IPS DF 6.9 (cell line): Measurements from ENCODE around the gene DDO.

Experiments
- DNase-seq: peaks from one replicate; pipeline ENCODE4 v3.0.0-alpha.2; 2013; ENCODE audit warnings: low read depth, low spot score
- H3K27ac ChIP-seq: one replicate; pipeline ENCODE4 v1.5.1; 2013; ENCODE audit warnings: low read length, control low read depth
- H3K27me3 ChIP-seq: 2 replicates; pipeline ENCODE4 v1.6.1; 2013; ENCODE audit warnings: mild to moderate bottlenecking, low read length; ENCODE audit not compliant: control insufficient read depth, insufficient read depth
- H3K36me3 ChIP-seq: 2 replicates; pipeline ENCODE4 v1.6.1; 2013; ENCODE audit warnings: low read length; ENCODE audit not compliant: control insufficient read depth, insufficient read depth
- H3K4me1 ChIP-seq: 2 replicates; pipeline ENCODE4 v1.6.1; 2013; ENCODE audit warnings: low read length; ENCODE audit not compliant: control insufficient read depth, insufficient read depth
- H3K4me3 ChIP-seq: 2 replicates; pipeline ENCODE4 v1.5.1; 2013; ENCODE audit warnings: mild to moderate bottlenecking, low read length
- H3K9me3 ChIP-seq: 2 replicates; pipeline ENCODE4 v1.6.1; 2013; ENCODE audit warnings: low read length, inconsistent platforms; ENCODE audit not compliant: control insufficient read depth, insufficient read depth
- WGBS: extraction: QIAGEN DNeasy Blood & Tissue Kit; methylation state at CpG from one replicate; pipeline ENCODE4 v1.1.7; 2013; ENCODE audit warnings: mixed read lengths, missing lambda C conversion rate; ENCODE audit not compliant: insufficient read length, insufficient coverage; 5-methylcytosine and 5-hydroxymethylcytosine counted together

Gene DDO

GRCh38 chr6:110378552-110378951, 36.8 kb downstream of the DDO start:
- no peaks in the 10 kb centered on the region for H3K4me1 ChIP-seq
- WGBS, result no CpG with 5 or more reads among the region's 9 CpGs
- no peak overlapping the region for H3K27ac ChIP-seq

GRCh38 chr6:110369066-110369465, 46.3 kb downstream of the DDO start:
- 0 out of 2 replicates have a peak, but pooled peaks cover 1% of the 10 kb centered on the region for H3K4me1 ChIP-seq
- no peaks in the 10 kb centered on the region for H3K36me3 ChIP-seq
- H3K27me3 ChIP-seq, result no peaks in the 10 kb centered on the region
- no CpG with 5 or more reads among the region's 4 CpGs for WGBS
- DNase-seq, result no peak
- H3K27ac ChIP-seq, result no peak overlapping the region
- H3K4me3 ChIP-seq, result no peak overlapping the region
- H3K9me3 ChIP-seq, result no peaks in the 10 kb centered on the region

More at GRCh38 chr6:110378552-110378951, 36.8 kb downstream of the DDO start:
- no peak for DNase-seq
- no peaks in the 10 kb centered on the region for H3K9me3 ChIP-seq
- no peaks in the 10 kb centered on the region for H3K36me3 ChIP-seq
- H3K4me3 ChIP-seq, result no peak overlapping the region
- H3K27me3 ChIP-seq, result no peaks in the 10 kb centered on the region

GRCh38 chr6:110368284-110368683, 47.1 kb downstream of the DDO start:
- WGBS, result 100% methylated on average over 1 of the region's 2 CpGs
- no peak overlapping the region for H3K27ac ChIP-seq
- H3K36me3 ChIP-seq, result no peaks in the 10 kb centered on the region
- H3K27me3 ChIP-seq, result no peaks in the 10 kb centered on the region
- no peak overlapping the region for H3K4me3 ChIP-seq
- no peaks in the 10 kb centered on the region for H3K9me3 ChIP-seq
- DNase-seq, result no peak
- H3K4me1 ChIP-seq, result 0 out of 2 replicates have a peak, but pooled peaks cover 1% of the 10 kb centered on the region

GRCh38 chr6:110367825-110368224, 47.5 kb downstream of the DDO start:
- H3K4me3 ChIP-seq, result no peak overlapping the region
- WGBS, result no CpG with 5 or more reads among the region's 1 CpG
- 0 out of 2 replicates have a peak, but pooled peaks cover 1% of the 10 kb centered on the region for H3K4me1 ChIP-seq
- H3K36me3 ChIP-seq, result no peaks in the 10 kb centered on the region
- DNase-seq, result no peak
- no peak overlapping the region for H3K27ac ChIP-seq
- no peaks in the 10 kb centered on the region for H3K9me3 ChIP-seq
- no peaks in the 10 kb centered on the region for H3K27me3 ChIP-seq

GRCh38 chr6:110366975-110367374, 48.4 kb downstream of the DDO start:
- WGBS, result no CpG with 5 or more reads among the region's 2 CpGs
- Histone ChIP-seq H3K27me3 (no peaks in the 10 kb centered on the region), H3K27ac (no peak overlapping the region), H3K36me3 (no peaks in the 10 kb centered on the region), H3K9me3 (no peaks in the 10 kb centered on the region), H3K4me1 (0 out of 2 replicates have a peak, but pooled peaks cover 1% of the 10 kb centered on the region), H3K4me3 (no peak overlapping the region)
- DNase-seq, result no peak

GRCh38 chr6:110366256-110366655, 49.1 kb downstream of the DDO start:
- H3K36me3 ChIP-seq, result no peaks in the 10 kb centered on the region
- no peak for DNase-seq
- H3K27me3 ChIP-seq, result no peaks in the 10 kb centered on the region
- H3K4me3 ChIP-seq, result no peak overlapping the region
- no peak overlapping the region for H3K27ac ChIP-seq
- H3K4me1 ChIP-seq, result 0 out of 2 replicates have a peak, but pooled peaks cover 1% of the 10 kb centered on the region
- WGBS, result no CpG with 5 or more reads among the region's 2 CpGs
- no peaks in the 10 kb centered on the region for H3K9me3 ChIP-seq

- no peak for DNase-seq
- H3K9me3 ChIP-seq, result no peaks in the 10 kb centered on the region
- WGBS, result no CpG with 5 or more reads among the region's 5 CpGs
- H3K27ac ChIP-seq, result no peak overlapping the region
- no peaks in the 10 kb centered on the region for H3K36me3 ChIP-seq
- H3K4me3 ChIP-seq, result no peak overlapping the region
- 0 out of 2 replicates have a peak, but pooled peaks cover 1% of the 10 kb centered on the region for H3K4me1 ChIP-seq
- H3K27me3 ChIP-seq, result no peaks in the 10 kb centered on the region
Measured at GRCh38 chr6:110364364-110365105, 50.8 kb downstream of the DDO start.

- Histone ChIP-seq H3K36me3 (no peaks in the 10 kb centered on the region), H3K27me3 (no peaks in the 10 kb centered on the region; the same call in 1 of the 2 replicates), H3K4me1 (0 out of 2 replicates have a peak, but pooled peaks cover 1% of the 10 kb centered on the region), H3K27ac (no peak overlapping the region), H3K9me3 (no peaks in the 10 kb centered on the region), H3K4me3 (no peak overlapping the region)
- no CpG with 5 or more reads among the region's 3 CpGs for WGBS
- DNase-seq, result no peak
Measured at GRCh38 chr6:110363748-110364147, 51.6 kb downstream of the DDO start.

GRCh38 chr6:110360676-110361075, 54.7 kb downstream of the DDO start:
- no peak overlapping the region for H3K27ac ChIP-seq
- no peaks in the 10 kb centered on the region for H3K36me3 ChIP-seq
- no peaks in the 10 kb centered on the region for H3K9me3 ChIP-seq
- no peak overlapping the region for H3K4me3 ChIP-seq
- DNase-seq, result no peak
- H3K4me1 ChIP-seq, result peaks cover 1% of the 10 kb centered on the region; the same call in 1 of the 2 replicates
- WGBS, result no CpG with 5 or more reads among the region's 3 CpGs
- peaks cover 9% of the 10 kb centered on the region; the same call in 1 of the 2 replicates for H3K27me3 ChIP-seq

GRCh38 chr6:110359556-110359955, 55.8 kb downstream of the DDO start:
- H3K27me3 ChIP-seq, result peaks cover 9% of the 10 kb centered on the region; the same call in 1 of the 2 replicates
- no peak for DNase-seq
- no peaks in the 10 kb centered on the region for H3K9me3 ChIP-seq
- H3K4me1 ChIP-seq, result peaks cover 5% of the 10 kb centered on the region; the same call in 1 of the 2 replicates
- H3K36me3 ChIP-seq, result no peaks in the 10 kb centered on the region
- no peak overlapping the region for H3K4me3 ChIP-seq
- H3K27ac ChIP-seq, result no peak overlapping the region
- WGBS, result no CpG with 5 or more reads among the region's 5 CpGs
